ENCODE data around the gene AVL9.

DNA sequence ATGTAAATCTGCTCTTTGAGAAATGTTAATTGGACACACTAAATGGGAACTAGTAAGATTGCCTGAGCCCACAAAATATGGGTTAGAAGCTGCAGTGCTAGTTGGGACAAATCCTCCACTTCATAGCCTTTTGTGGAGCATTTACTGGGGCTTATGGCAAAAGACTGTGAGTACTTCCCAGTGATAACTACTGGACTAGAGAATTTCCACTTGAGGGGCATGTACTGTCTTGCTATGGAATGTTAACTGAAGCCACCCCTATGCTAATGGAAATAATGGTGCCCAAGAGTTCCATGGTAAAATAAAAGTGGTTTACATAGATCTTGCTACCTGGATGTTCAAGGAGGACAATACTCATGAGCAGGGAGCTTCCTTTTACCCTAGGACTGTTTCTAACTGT lies 29.3 kb downstream of the AVL9 start:
- no peak for TF ChIP-seq CTCF (IDR thresholded peaks at IDR 0.05; ENCODE audit: low read length)
- TF ChIP-seq EZH2 (IDR thresholded peaks at IDR 0.05; ENCODE audit: borderline replicate concordance, low read length), result no peak
